ENCODE results near the gene NYAP2.

Gene NYAP2

GRCh38 chr2:225399504-225399903 lies at the start of gene NYAP2:
TSS of gene NYAP2 (plus strand) at chr2:225399710. CDS start at chr2:225408881, 9,171 bp downstream.
- TF ChIP-seq GATA3 (IDR thresholded peaks at IDR 0.05; ENCODE audit: low read depth, low read length) (no peak; the same call in 1 of the 2 replicates), GATA2 (IDR thresholded peaks at IDR 0.05; ENCODE audit: low read depth, low read length) (peak; percentile 55)

GRCh38 chr2:225353579-225354085 lies 45.9 kb upstream of the NYAP2 start:
- no peak for TF ChIP-seq GATA3 (IDR thresholded peaks at IDR 0.05; ENCODE audit: low read depth, low read length)

GRCh38 chr2:225354281-225354774 lies 45.2 kb upstream of the NYAP2 start:
- TF ChIP-seq GATA3 (IDR thresholded peaks at IDR 0.05; ENCODE audit: low read depth, low read length): peak; percentile 50
- no peak for TF ChIP-seq GATA2 (IDR thresholded peaks at IDR 0.05; ENCODE audit: low read depth, low read length)

- TF ChIP-seq GATA3 (IDR thresholded peaks at IDR 0.05; ENCODE audit: low read depth, low read length) (peak; percentile 54; the same call in 1 of the 2 replicates), GATA2 (IDR thresholded peaks at IDR 0.05; ENCODE audit: low read depth, low read length) (no peak)
Observed at GRCh38 chr2:225355788-225356187, 43.7 kb upstream of the NYAP2 start.

GRCh38 chr2:225366731-225367130 lies 32.8 kb upstream of the NYAP2 start:
- TF ChIP-seq GATA2 (IDR thresholded peaks at IDR 0.05; ENCODE audit: low read depth, low read length) (no peak), GATA3 (IDR thresholded peaks at IDR 0.05; ENCODE audit: low read depth, low read length) (no peak)

GRCh38 chr2:225367482-225367881 lies 32.0 kb upstream of the NYAP2 start:
- TF ChIP-seq GATA3 (IDR thresholded peaks at IDR 0.05; ENCODE audit: low read depth, low read length) (no peak), GATA2 (IDR thresholded peaks at IDR 0.05; ENCODE audit: low read depth, low read length) (no peak)

- no peak for TF ChIP-seq GATA2 (IDR thresholded peaks at IDR 0.05; ENCODE audit: low read depth, low read length)
- no peak for TF ChIP-seq GATA3 (IDR thresholded peaks at IDR 0.05; ENCODE audit: low read depth, low read length)
Observed at GRCh38 chr2:225378984-225379383, 20.5 kb upstream of the NYAP2 start.

GRCh38 chr2:225379856-225380255 lies 19.7 kb upstream of the NYAP2 start:
- TF ChIP-seq GATA3 (IDR thresholded peaks at IDR 0.05; ENCODE audit: low read depth, low read length) (no peak), GATA2 (IDR thresholded peaks at IDR 0.05; ENCODE audit: low read depth, low read length) (no peak)

GRCh38 chr2:225381609-225382008 lies 17.9 kb upstream of the NYAP2 start:
- no peak for TF ChIP-seq GATA2 (IDR thresholded peaks at IDR 0.05; ENCODE audit: low read depth, low read length)
- TF ChIP-seq GATA3 (IDR thresholded peaks at IDR 0.05; ENCODE audit: low read depth, low read length): no peak

GRCh38 chr2:225398372-225398771 lies 1.1 kb upstream of the NYAP2 start:
- TF ChIP-seq GATA3 (IDR thresholded peaks at IDR 0.05; ENCODE audit: low read depth, low read length) (no peak), GATA2 (IDR thresholded peaks at IDR 0.05; ENCODE audit: low read depth, low read length) (no peak)

GRCh38 chr2:225400060-225400511 lies 576 bp downstream of the NYAP2 start:
- TF ChIP-seq GATA3 (IDR thresholded peaks at IDR 0.05; ENCODE audit: low read depth, low read length) (no peak), GATA2 (IDR thresholded peaks at IDR 0.05; ENCODE audit: low read depth, low read length) (no peak)

GRCh38 chr2:225400546-225401400 lies 1.3 kb downstream of the NYAP2 start:
- TF ChIP-seq GATA2 (IDR thresholded peaks at IDR 0.05; ENCODE audit: low read depth, low read length): no peak
- TF ChIP-seq GATA3 (IDR thresholded peaks at IDR 0.05; ENCODE audit: low read depth, low read length): no peak

GRCh38 chr2:225402210-225402776 lies 2.8 kb downstream of the NYAP2 start:
- TF ChIP-seq GATA3 (IDR thresholded peaks at IDR 0.05; ENCODE audit: low read depth, low read length) (peak; percentile 88), GATA2 (IDR thresholded peaks at IDR 0.05; ENCODE audit: low read depth, low read length) (peak; percentile 86)

- TF ChIP-seq GATA3 (IDR thresholded peaks at IDR 0.05; ENCODE audit: low read depth, low read length) (no peak), GATA2 (IDR thresholded peaks at IDR 0.05; ENCODE audit: low read depth, low read length) (no peak)
Observed at GRCh38 chr2:225411452-225411851, 11.9 kb downstream of the NYAP2 start.
